HG03457 (cell line): ENCODE data around the gene S100A6.
"Not testable (repeated sequence)": the region's sequence is repeated elsewhere in the genome, so short reads cannot be mapped to it uniquely, and the experiment has no call there.

Experiments
- ATAC-seq: cut with Tn5 transposase; IDR thresholded peaks from one replicate; pipeline ENCODE4 v1.9.1; 2021; ENCODE audit warnings: moderate number of reproducible peaks; ENCODE audit not compliant: unreplicated experiment

The S100A6 gene

GRCh38 chr1:153563991-153564390, 28.2 kb upstream of the S100A6 start:
- ATAC-seq, result no peak

- ATAC-seq, result no peak
Measured at GRCh38 chr1:153563483-153563901, 27.7 kb upstream of the S100A6 start.

GRCh38 chr1:153562021-153562420, 26.2 kb upstream of the S100A6 start:
- not testable (repeated sequence) for ATAC-seq

- ATAC-seq, result no peak
Measured at GRCh38 chr1:153561466-153561985, 25.7 kb upstream of the S100A6 start.

GRCh38 chr1:153560771-153561465, 25.1 kb upstream of the S100A6 start:
- no peak for ATAC-seq

- no peak for ATAC-seq
Measured at GRCh38 chr1:153560241-153560640, 24.4 kb upstream of the S100A6 start.

GRCh38 chr1:153557877-153558276, 22.1 kb upstream of the S100A6 start:
- ATAC-seq, result no peak

GRCh38 chr1:153556348-153556747, 20.6 kb upstream of the S100A6 start:
- ATAC-seq, result no peak

GRCh38 chr1:153553830-153554541, 18.2 kb upstream of the S100A6 start:
- no peak for ATAC-seq

GRCh38 chr1:153553096-153553495, 17.3 kb upstream of the S100A6 start:
- no peak for ATAC-seq

- no peak for ATAC-seq
Measured at GRCh38 chr1:153552335-153552734, 16.5 kb upstream of the S100A6 start.

- no peak for ATAC-seq
Measured at GRCh38 chr1:153550827-153551500, 15.2 kb upstream of the S100A6 start.

- no peak for ATAC-seq
Measured at GRCh38 chr1:153550398-153550758, 14.6 kb upstream of the S100A6 start.

GRCh38 chr1:153549741-153550397, 14.1 kb upstream of the S100A6 start:
- no peak for ATAC-seq

- no peak for ATAC-seq
Measured at GRCh38 chr1:153548722-153549688, 13.2 kb upstream of the S100A6 start, which contains the start of gene S100A3. TSS of gene S100A3 (minus strand) at chr1:153549258. CDS start at chr1:153548485, 773 bp downstream.

- ATAC-seq, result no peak
Measured at GRCh38 chr1:153547560-153548551, 12.1 kb upstream of the S100A6 start.

- ATAC-seq, result no peak
Measured at GRCh38 chr1:153546796-153547559, 11.2 kb upstream of the S100A6 start.

- no peak for ATAC-seq
Measured at GRCh38 chr1:153546371-153546770, 10.6 kb upstream of the S100A6 start.
